Colonic mucosa (tissue), 4 donors: ENCODE measurements around the gene LRP1B. TPM values are rescaled to one million over a fixed set of nuclear protein-coding genes. Genes with fewer than 3 reads are reported as not detected.
"Not testable (repeated sequence)": the region's sequence is repeated elsewhere in the genome, so short reads cannot be mapped to it uniquely, and the experiment has no call there.

Experiments
- DNase-seq: peaks from one replicate; pipeline ENCODE4 v3.0.0-alpha.2; 2020
- H3K27ac ChIP-seq: fragments of 200-600 bp; one replicate; pipeline ENCODE4 v1.8.0; 2021
- H3K27me3 ChIP-seq: fragments of 200-600 bp; one replicate; pipeline ENCODE4 v1.8.0; 2021
- H3K36me3 ChIP-seq: fragments of 200-600 bp; one replicate; pipeline ENCODE4 v1.8.0; 2021
- H3K4me1 ChIP-seq: fragments of 200-600 bp; one replicate; pipeline ENCODE4 v1.8.0; 2021; ENCODE audit warnings: mild to moderate bottlenecking
- H3K4me3 ChIP-seq: fragments of 200-600 bp; one replicate; pipeline ENCODE4 v1.8.0; 2021
- H3K9ac ChIP-seq, 2 donors: one replicate each; pipeline ENCODE4 v1.7.0; 2013; ENCODE audit warnings: control low read depth in 2 of 2, low read depth in 2 of 2, low read length in 2 of 2
- H3K9me3 ChIP-seq: fragments of 200-600 bp; one replicate; pipeline ENCODE4 v1.8.0; 2021
- intact Hi-C: fragments of 100-400 bp; cut with DNase I; formaldehyde crosslinking; loops from one replicate; pipeline ENCODE4 v1.14.1; 2022
- total RNA-seq, 2 donors: library from RNA; stranded (reverse); fragmentation: NEBNext Ultra II Directional in 1 of 2; extraction: Animal tissue kit (Norgen Biotek cat#: 25700) in 1 of 2; gene quantifications; one replicate each; pipeline ENCODE4 v1.2.1, GENCODE V29; 2021
- TF ChIP-seq, protein P1 (sequence below): fragments of 200-600 bp; IDR thresholded peaks from one replicate; pipeline ENCODE4 v1.8.0; 2022; ENCODE audit warnings: antibody characterized with exemption, mild to moderate bottlenecking
- donor health status: healthy.
- donor health status: DM: no; HTN: no; CAD: no.
- donor health status: DM: no; HTN: no; CAD: no.

Gene LRP1B
- total RNA-seq, 2 donors from 2014 or later: 0.10 to 0.19 TPM

- Histone ChIP-seq H3K27ac (no peak overlapping the region), H3K4me3 (no peak overlapping the region), H3K27me3 (no peaks in the 10 kb centered on the region), H3K4me1 (no peaks in the 10 kb centered on the region), H3K36me3 (no peaks in the 10 kb centered on the region), H3K9ac (no peak overlapping the region), H3K9me3 (no peaks in the 10 kb centered on the region)
- TF ChIP-seq, protein P1, sequence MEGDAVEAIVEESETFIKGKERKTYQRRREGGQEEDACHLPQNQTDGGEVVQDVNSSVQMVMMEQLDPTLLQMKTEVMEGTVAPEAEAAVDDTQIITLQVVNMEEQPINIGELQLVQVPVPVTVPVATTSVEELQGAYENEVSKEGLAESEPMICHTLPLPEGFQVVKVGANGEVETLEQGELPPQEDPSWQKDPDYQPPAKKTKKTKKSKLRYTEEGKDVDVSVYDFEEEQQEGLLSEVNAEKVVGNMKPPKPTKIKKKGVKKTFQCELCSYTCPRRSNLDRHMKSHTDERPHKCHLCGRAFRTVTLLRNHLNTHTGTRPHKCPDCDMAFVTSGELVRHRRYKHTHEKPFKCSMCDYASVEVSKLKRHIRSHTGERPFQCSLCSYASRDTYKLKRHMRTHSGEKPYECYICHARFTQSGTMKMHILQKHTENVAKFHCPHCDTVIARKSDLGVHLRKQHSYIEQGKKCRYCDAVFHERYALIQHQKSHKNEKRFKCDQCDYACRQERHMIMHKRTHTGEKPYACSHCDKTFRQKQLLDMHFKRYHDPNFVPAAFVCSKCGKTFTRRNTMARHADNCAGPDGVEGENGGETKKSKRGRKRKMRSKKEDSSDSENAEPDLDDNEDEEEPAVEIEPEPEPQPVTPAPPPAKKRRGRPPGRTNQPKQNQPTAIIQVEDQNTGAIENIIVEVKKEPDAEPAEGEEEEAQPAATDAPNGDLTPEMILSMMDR: no peak
- no peak for DNase-seq
- intact Hi-C loops: no loop called here
Observed at GRCh38 chr2:141835103-141835502, 295.7 kb downstream of the LRP1B start.

DNA sequence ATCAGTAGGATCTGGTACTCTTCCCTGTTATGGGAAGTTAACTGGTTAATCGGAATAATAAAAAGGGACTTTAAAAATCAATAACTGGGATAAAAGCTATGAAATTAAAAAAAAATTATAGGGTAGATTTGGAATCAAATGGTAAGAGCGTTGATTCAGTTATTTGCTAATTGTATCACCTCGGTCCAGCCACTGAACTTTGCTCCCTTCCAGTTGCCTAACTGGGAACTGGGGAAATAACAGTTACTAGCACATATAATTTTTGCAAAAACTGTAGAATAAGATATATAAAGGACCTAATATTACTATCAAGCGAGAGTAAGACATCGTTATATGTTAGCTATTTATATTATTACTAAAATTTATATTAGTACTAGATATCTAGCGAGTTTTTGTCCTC, 302.1 kb downstream of the LRP1B start:
- TF ChIP-seq, protein P1: no peak
- H3K36me3 ChIP-seq: no peaks in the 10 kb centered on the region
- no peak for DNase-seq
- H3K9me3 ChIP-seq: no peaks in the 10 kb centered on the region
- no peaks in the 10 kb centered on the region for H3K27me3 ChIP-seq
- H3K27ac ChIP-seq: no peak overlapping the region
- intact Hi-C loops: no loop called here
- H3K4me3 ChIP-seq: no peak overlapping the region
- H3K4me1 ChIP-seq: no peaks in the 10 kb centered on the region
- H3K9ac ChIP-seq: no peak overlapping the region

GRCh38 chr2:141824790-141825189, 306.0 kb downstream of the LRP1B start:
- DNase-seq: no peak
- TF ChIP-seq, protein P1: no peak
- no peaks in the 10 kb centered on the region for H3K4me1 ChIP-seq

DNA sequence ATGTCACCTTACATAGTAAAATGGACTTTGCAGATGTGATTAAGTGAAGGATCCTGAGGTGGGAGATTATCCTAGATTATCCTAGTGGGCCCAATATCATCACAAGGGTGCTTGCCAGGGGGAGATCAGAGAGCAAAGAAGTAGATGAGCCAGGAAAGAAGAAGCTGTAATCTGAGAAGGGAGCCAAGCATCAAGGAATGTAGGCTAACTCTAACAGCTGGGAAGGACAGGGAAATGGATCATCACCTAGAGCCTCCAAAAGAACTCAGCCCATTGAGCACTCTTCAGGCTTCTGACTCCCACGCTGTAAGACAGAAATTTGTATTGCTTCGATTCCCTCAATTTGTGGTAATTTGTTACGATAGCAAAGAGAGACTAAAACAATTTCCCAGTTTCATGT, 309.9 kb downstream of the LRP1B start:
- Histone ChIP-seq H3K9me3 (no peaks in the 10 kb centered on the region), H3K27ac (no peak overlapping the region), H3K4me1 (no peaks in the 10 kb centered on the region), H3K27me3 (no peaks in the 10 kb centered on the region), H3K9ac (no peak overlapping the region), H3K4me3 (no peak overlapping the region), H3K36me3 (no peaks in the 10 kb centered on the region)
- intact Hi-C loops: no loop called here
- TF ChIP-seq, protein P1: no peak
- no peak for DNase-seq

More at GRCh38 chr2:141824790-141825189, 306.0 kb downstream of the LRP1B start:
- H3K36me3 ChIP-seq: no peaks in the 10 kb centered on the region
- no peak overlapping the region for H3K9ac ChIP-seq
- no peaks in the 10 kb centered on the region for H3K27me3 ChIP-seq
- intact Hi-C loops: no loop called here
- H3K27ac ChIP-seq: no peak overlapping the region
- no peak overlapping the region for H3K4me3 ChIP-seq
- no peaks in the 10 kb centered on the region for H3K9me3 ChIP-seq

DNA sequence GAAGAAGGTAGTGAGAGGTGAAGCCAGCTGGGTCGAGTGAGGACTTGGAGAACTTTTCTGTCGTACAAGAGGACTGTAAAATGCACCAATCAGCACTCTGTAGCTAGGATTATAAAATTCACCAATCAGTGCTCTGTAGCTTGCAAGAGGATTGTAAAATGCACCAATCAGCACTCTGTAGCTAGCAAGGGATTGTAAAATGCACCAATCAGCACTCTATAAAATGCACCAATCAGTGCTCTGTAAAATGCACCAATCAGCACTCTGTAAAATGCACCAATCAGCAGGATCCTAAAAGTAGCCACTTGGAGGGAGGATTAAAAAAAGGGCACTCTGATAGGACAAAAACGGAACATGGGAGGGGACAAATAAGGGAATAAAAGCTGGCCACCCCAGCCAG, 315.5 kb downstream of the LRP1B start:
- H3K27ac ChIP-seq, H3K36me3 ChIP-seq, H3K9me3 ChIP-seq, DNase-seq, H3K9ac ChIP-seq, intact Hi-C loops, H3K4me3 ChIP-seq, H3K4me1 ChIP-seq, H3K27me3 ChIP-seq: not testable (repeated sequence)

DNA sequence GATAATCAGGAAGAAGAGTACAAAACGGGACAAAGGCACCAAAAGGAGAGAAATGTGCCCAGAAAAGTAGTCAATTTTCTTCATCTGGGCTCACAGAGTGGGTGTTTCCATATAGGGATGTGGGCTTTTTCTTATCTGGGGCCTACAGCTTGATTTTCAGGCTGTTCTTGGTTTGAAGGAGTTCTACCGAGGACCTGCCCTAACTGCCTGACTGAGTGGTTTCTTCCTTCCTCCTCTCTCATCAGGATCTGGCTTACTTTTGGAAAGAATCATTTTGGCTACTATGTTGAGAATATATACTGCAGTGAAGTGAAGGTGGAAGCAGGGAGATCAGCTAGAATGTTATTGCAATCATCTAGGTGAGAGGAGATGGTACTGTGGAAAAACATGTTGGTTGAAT, 316.7 kb downstream of the LRP1B start:
- H3K4me1 ChIP-seq: no peaks in the 10 kb centered on the region
- no peak for DNase-seq
- no peak overlapping the region for H3K27ac ChIP-seq
- TF ChIP-seq, protein P1: no peak
- H3K27me3 ChIP-seq: no peaks in the 10 kb centered on the region
- H3K36me3 ChIP-seq: no peaks in the 10 kb centered on the region
- H3K9ac ChIP-seq: no peak overlapping the region
- no peaks in the 10 kb centered on the region for H3K9me3 ChIP-seq
- H3K4me3 ChIP-seq: no peak overlapping the region
- intact Hi-C loops: no loop called here
